Epithelial cell of proximal tubule (primary cell): ENCODE results near the gene RUNDC1. TPM values are rescaled to one million over a fixed set of nuclear protein-coding genes. Genes with fewer than 3 reads are reported as not detected.

Experiments used
- DNase-seq: peaks from one replicate; pipeline ENCODE4 v3.0.0-alpha.2; 2011; ENCODE audit warnings: low read depth
- H3K4me3 ChIP-seq: 2 replicates; pipeline ENCODE4 v1.5.1; 2011; ENCODE audit warnings: low read depth, mild to moderate bottlenecking, low read length
- CTCF ChIP-seq: conservative IDR thresholded peaks from 2 replicates; pipeline ENCODE4 v1.5.1; 2012; ENCODE audit warnings: low read depth, mild to moderate bottlenecking, low read length
- total RNA-seq: library from RNA; depleted of rRNA; stranded (reverse); fragments of >200 nt; gene quantifications from 2 replicates; pipeline ENCODE4 v1.2.3, GENCODE V29; 2015

Gene RUNDC1
- total RNA-seq, 1 donor from 2014 or later = 14.0 TPM

- DNase-seq = no peak
- H3K4me3 ChIP-seq = peak overlapping the region; percentile 98
- no peak for TF ChIP-seq CTCF
These were observed 39.8 kb downstream of the RUNDC1 start for GRCh38 chr17:43020030-43020621.

- H3K4me3 ChIP-seq = peak overlapping the region; percentile 98
- DNase-seq = no peak
- no peak for TF ChIP-seq CTCF
These were observed 40.7 kb downstream of the RUNDC1 start for GRCh38 chr17:43020789-43021740.

GRCh38 chr17:43021741-43022512 is 41.6 kb downstream of the RUNDC1 start, which contains the start of gene VAT1:
TSS of gene VAT1 (minus strand) at chr17:43022385. CDS start at chr17:43022322, 63 bp downstream.
- H3K4me3 ChIP-seq = peak within 1 kb of the TSS; percentile 98
- DNase-seq = no peak
- no peak for TF ChIP-seq CTCF

- peak; percentile 63 for DNase-seq
- H3K4me3 ChIP-seq = peak within 1 kb of the TSS; percentile 54
- peak; percentile 89 for TF ChIP-seq CTCF
These were observed 44.3 kb downstream of the RUNDC1 start, which contains the start of gene RND2 for GRCh38 chr17:43024407-43025289. TSS of gene RND2 (plus strand) at chr17:43025231. CDS start at chr17:43025348, 117 bp downstream.

- H3K4me3 ChIP-seq = peak overlapping the region; percentile 34
- no peak for DNase-seq
- TF ChIP-seq CTCF = no peak
These were observed 44.9 kb downstream of the RUNDC1 start for GRCh38 chr17:43025290-43025657.

- no peak overlapping the region for H3K4me3 ChIP-seq
- no peak for DNase-seq
- no peak for TF ChIP-seq CTCF
These were observed 45.6 kb downstream of the RUNDC1 start for GRCh38 chr17:43025766-43026537.
